ENCODE results near the gene RAB41.
"Not testable (repeated sequence)": the region's sequence is repeated elsewhere in the genome, so short reads cannot be mapped to it uniquely, and the experiment has no call there.

RAB41 gene

DNA sequence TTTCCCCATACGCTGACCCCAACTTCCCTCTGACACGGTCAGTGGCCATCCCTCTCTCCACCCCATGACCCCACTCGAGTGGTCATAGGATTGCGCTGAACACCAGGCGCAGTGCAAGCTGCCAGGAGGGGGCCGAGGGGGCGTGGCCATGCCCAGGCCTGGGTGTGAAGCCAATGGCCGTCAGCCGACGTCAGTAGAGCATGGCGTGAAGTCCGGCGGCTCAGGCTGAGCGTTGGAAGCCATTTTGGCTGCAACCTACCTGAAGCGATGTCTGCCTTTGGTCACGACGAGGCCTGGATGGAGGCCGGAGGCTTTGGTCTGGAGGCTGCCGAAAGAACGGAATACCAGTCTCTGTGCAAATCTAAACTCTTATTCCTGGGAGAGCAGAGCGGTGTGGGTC, at the start of gene RAB41:
RAB41 (plus strand) TSS at position 222 of the 400 bp plus-strand sequence; CDS start at position 268, 46 bp downstream.
- H3K27ac ChIP-seq (ENCODE audit: low read depth, low read length) = no peak within 1 kb of the TSS
- no peak within 1 kb of the TSS for H3K9ac ChIP-seq (ENCODE audit: low read length)
- H3K4me3 ChIP-seq (ENCODE audit: low read depth in 1 of 2, low read length in 2 of 2) = no peak within 1 kb of the TSS
- no peaks in the 10 kb centered on the region for H3K4me1 ChIP-seq (ENCODE audit: insufficient read depth, low read length)
- H3K36me3 ChIP-seq (ENCODE audit: insufficient read depth, low read length) = no peaks in the 10 kb centered on the region
- H3K27me3 ChIP-seq (ENCODE audit: control insufficient read depth in 1 of 2, insufficient read depth in 2 of 2, low read length in 2 of 2) = peaks cover 0 to 5% of the 10 kb centered on the region in 2 donors
- H3K9me3 ChIP-seq (ENCODE audit: low read length) = no peaks in the 10 kb centered on the region

DNA sequence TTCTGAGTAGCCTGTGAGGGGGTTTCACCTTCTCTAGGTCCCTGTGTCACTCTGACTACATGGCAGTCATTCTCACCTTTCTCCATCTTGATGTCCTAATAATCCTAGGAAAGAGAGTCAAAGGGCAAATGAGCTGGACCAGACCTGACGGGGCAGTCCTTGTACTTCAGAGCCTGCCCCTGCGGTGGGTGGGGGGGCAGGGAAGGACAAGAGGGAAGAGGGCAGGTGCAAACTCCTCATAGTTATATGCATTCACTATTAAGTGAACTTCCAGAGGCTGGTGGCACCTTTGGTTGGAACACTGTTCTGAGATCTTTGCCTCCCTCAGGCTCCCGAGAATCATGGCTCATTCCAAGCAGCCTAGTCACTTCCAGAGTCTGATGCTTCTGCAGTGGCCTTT, 47.6 kb upstream of the RAB41 start, which contains the start of gene AWAT1:
AWAT1 (plus strand) TSS at position 301 of the 400 bp plus-strand sequence; CDS start at position 342, 41 bp downstream.
- no peaks in the 10 kb centered on the region for H3K4me1 ChIP-seq (ENCODE audit: insufficient read depth, low read length)
- H3K27me3 ChIP-seq (ENCODE audit: control insufficient read depth in 1 of 2, insufficient read depth in 2 of 2, low read length in 2 of 2) = peaks cover 0 to 3% of the 10 kb centered on the region in 2 donors
- H3K36me3 ChIP-seq (ENCODE audit: insufficient read depth, low read length) = no peaks in the 10 kb centered on the region
- H3K9ac ChIP-seq (ENCODE audit: low read length) = no peak within 1 kb of the TSS
- no peak within 1 kb of the TSS for H3K27ac ChIP-seq (ENCODE audit: low read depth, low read length)
- H3K9me3 ChIP-seq (ENCODE audit: low read length) = no peaks in the 10 kb centered on the region
- H3K4me3 ChIP-seq (ENCODE audit: low read depth in 1 of 2, low read length in 2 of 2) = no peak within 1 kb of the TSS

DNA sequence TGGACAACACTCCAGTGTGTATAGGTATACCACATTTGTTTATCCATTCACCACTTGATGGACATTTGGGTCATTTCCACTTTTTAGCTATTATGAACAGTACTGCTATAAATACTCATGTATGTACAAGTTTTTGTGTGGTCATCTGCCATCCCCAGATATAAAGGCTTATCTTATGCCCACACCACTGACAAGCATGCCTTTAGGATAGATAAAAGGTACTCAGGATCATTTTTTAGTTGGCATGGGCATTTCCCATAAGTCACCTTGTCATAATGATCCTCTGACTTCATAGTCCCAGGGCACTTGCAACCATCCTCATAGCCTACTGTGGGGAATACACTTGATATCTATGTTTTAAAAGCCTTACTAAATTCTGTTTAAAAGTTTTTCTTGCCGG, 41.2 kb upstream of the RAB41 start:
- Histone ChIP-seq H3K9ac (ENCODE audit: low read length) (no peak overlapping the region), H3K4me3 (ENCODE audit: low read depth in 1 of 2, low read length in 2 of 2) (no peak overlapping the region), H3K4me1 (ENCODE audit: insufficient read depth, low read length) (no peaks in the 10 kb centered on the region), H3K27ac (ENCODE audit: low read depth, low read length) (no peak overlapping the region), H3K9me3 (ENCODE audit: low read length) (no peaks in the 10 kb centered on the region), H3K27me3 (ENCODE audit: control insufficient read depth in 1 of 2, insufficient read depth in 2 of 2, low read length in 2 of 2) (no peaks in the 10 kb centered on the region), H3K36me3 (ENCODE audit: insufficient read depth, low read length) (no peaks in the 10 kb centered on the region)

DNA sequence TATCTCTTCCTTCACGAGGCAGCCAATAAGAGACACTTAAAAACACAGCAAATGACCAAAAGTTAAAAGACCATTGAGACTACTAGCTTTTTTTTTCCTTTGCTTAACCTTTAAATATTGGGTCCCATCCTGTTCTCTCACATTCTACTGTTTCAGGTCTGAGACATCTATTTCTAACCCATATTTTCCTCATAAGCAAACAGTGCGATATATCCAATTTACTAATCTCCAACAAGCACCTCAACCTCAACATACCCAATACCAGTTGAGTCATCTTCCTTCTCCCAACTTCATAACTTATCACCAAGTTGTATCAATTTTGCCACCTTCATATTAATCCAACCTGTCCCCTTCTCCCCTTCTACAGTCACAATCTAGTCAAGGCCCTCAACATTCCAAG, 40.5 kb upstream of the RAB41 start:
- no peaks in the 10 kb centered on the region for H3K4me1 ChIP-seq (ENCODE audit: insufficient read depth, low read length)
- H3K4me3 ChIP-seq (ENCODE audit: low read depth in 1 of 2, low read length in 2 of 2) = no peak overlapping the region
- H3K36me3 ChIP-seq (ENCODE audit: insufficient read depth, low read length) = no peaks in the 10 kb centered on the region
- no peak overlapping the region for H3K9ac ChIP-seq (ENCODE audit: low read length)
- H3K27me3 ChIP-seq (ENCODE audit: control insufficient read depth in 1 of 2, insufficient read depth in 2 of 2, low read length in 2 of 2) = no peaks in the 10 kb centered on the region
- H3K9me3 ChIP-seq (ENCODE audit: low read length) = no peaks in the 10 kb centered on the region
- H3K27ac ChIP-seq (ENCODE audit: low read depth, low read length) = no peak overlapping the region

DNA sequence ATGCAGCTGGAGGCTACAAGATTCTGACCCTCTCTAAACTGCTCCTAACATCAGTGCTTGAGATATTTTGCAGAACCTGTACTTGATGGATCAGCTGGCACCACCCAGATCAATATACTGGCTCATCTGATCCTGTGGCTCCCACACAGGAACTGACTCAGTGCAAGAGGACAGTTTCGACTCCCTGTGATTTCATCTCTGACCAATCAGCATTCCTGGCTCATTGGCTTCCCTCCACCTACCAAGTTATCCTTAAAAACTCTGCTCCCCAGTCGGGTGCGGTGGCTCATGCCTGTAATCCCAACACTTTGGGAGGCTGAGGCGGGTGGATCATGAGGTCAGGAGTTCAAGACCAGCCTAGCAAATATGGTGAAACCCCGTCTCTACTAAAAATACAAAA, 38.4 kb upstream of the RAB41 start:
- H3K27ac ChIP-seq (ENCODE audit: low read depth, low read length); H3K36me3 ChIP-seq (ENCODE audit: insufficient read depth, low read length); H3K9me3 ChIP-seq (ENCODE audit: low read length); H3K9ac ChIP-seq (ENCODE audit: low read length); H3K4me1 ChIP-seq (ENCODE audit: insufficient read depth, low read length); H3K4me3 ChIP-seq (ENCODE audit: low read depth in 1 of 2, low read length in 2 of 2); H3K27me3 ChIP-seq (ENCODE audit: control insufficient read depth in 1 of 2, insufficient read depth in 2 of 2, low read length in 2 of 2): not testable (repeated sequence)

DNA sequence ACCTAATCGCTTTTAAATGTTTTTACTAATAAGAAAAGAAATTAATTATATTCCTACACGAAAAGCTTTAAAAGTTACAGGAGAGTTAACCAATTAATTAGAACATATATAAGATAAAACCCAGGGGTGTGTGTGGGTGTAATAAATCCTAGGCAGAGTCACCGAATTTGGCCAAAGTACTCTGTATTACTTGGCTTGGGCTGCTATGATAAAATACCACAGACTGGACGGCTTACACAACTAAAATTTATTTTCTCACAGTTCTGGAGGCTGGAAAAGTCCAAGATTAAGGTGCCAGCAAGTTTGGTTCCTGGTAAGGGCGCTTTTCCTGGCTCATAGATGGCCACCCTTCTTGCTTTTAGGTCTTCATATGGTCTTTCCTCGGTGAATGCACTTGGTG, 37.1 kb upstream of the RAB41 start:
- H3K4me3 ChIP-seq (ENCODE audit: low read depth in 1 of 2, low read length in 2 of 2) = no peak overlapping the region
- no peak overlapping the region for H3K9ac ChIP-seq (ENCODE audit: low read length)
- no peaks in the 10 kb centered on the region for H3K9me3 ChIP-seq (ENCODE audit: low read length)
- H3K36me3 ChIP-seq (ENCODE audit: insufficient read depth, low read length) = no peaks in the 10 kb centered on the region
- no peaks in the 10 kb centered on the region for H3K4me1 ChIP-seq (ENCODE audit: insufficient read depth, low read length)
- no peaks in the 10 kb centered on the region for H3K27me3 ChIP-seq (ENCODE audit: control insufficient read depth in 1 of 2, insufficient read depth in 2 of 2, low read length in 2 of 2)
- no peak overlapping the region for H3K27ac ChIP-seq (ENCODE audit: low read depth, low read length)

DNA sequence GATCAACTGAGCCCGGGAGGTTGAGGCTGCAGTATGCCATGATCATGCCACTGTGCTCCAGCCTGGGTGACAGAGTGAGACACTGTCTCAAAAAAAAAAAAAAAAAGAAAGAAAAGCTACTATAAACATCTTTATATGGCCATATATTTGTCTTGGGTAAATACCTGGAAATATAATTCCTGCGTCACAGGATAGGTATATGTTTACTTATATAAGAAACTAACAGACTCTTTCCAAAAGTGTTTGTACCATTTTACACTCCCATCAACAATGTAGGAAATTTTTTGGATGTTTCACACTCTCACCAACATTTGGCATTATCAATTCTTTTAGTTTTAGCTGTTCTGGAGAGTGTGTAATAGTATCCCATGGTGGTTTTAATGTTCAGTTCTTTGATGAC, 34.7 kb upstream of the RAB41 start:
- no peak overlapping the region for H3K27ac ChIP-seq (ENCODE audit: low read depth, low read length)
- no peaks in the 10 kb centered on the region for H3K27me3 ChIP-seq (ENCODE audit: control insufficient read depth in 1 of 2, insufficient read depth in 2 of 2, low read length in 2 of 2)

DNA sequence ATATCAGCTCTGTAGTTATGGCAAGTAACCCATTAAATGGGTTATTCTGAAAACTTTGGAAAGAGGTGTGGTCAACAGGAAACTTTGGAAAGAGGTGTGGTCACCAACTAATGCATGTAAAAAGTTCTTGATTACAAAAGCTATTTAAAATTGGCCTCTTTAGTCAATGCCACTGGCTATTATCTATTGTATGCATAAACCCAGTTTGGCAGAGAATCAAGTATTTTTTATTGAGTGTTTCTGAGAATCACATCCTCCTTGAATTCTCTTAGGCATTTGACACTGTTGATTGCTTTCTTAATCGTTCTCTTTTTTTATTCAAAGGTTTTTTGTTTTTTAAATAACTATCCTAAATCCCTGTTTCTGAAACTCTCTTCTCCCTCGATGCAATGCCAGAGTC, 29.5 kb upstream of the RAB41 start:
- Histone ChIP-seq H3K27me3 (ENCODE audit: control insufficient read depth in 1 of 2, insufficient read depth in 2 of 2, low read length in 2 of 2) (no peaks in the 10 kb centered on the region), H3K27ac (ENCODE audit: low read depth, low read length) (no peak overlapping the region), H3K9me3 (ENCODE audit: low read length) (no peaks in the 10 kb centered on the region), H3K4me1 (ENCODE audit: insufficient read depth, low read length) (no peaks in the 10 kb centered on the region), H3K36me3 (ENCODE audit: insufficient read depth, low read length) (no peaks in the 10 kb centered on the region), H3K9ac (ENCODE audit: low read length) (no peak overlapping the region), H3K4me3 (ENCODE audit: low read depth in 1 of 2, low read length in 2 of 2) (no peak overlapping the region)

More for the DNA sequence above, 34.7 kb upstream of the RAB41 start:
- H3K4me1 ChIP-seq (ENCODE audit: insufficient read depth, low read length) = no peaks in the 10 kb centered on the region
- H3K4me3 ChIP-seq (ENCODE audit: low read depth in 1 of 2, low read length in 2 of 2) = no peak overlapping the region
- no peaks in the 10 kb centered on the region for H3K36me3 ChIP-seq (ENCODE audit: insufficient read depth, low read length)
- no peak overlapping the region for H3K9ac ChIP-seq (ENCODE audit: low read length)
- no peaks in the 10 kb centered on the region for H3K9me3 ChIP-seq (ENCODE audit: low read length)

DNA sequence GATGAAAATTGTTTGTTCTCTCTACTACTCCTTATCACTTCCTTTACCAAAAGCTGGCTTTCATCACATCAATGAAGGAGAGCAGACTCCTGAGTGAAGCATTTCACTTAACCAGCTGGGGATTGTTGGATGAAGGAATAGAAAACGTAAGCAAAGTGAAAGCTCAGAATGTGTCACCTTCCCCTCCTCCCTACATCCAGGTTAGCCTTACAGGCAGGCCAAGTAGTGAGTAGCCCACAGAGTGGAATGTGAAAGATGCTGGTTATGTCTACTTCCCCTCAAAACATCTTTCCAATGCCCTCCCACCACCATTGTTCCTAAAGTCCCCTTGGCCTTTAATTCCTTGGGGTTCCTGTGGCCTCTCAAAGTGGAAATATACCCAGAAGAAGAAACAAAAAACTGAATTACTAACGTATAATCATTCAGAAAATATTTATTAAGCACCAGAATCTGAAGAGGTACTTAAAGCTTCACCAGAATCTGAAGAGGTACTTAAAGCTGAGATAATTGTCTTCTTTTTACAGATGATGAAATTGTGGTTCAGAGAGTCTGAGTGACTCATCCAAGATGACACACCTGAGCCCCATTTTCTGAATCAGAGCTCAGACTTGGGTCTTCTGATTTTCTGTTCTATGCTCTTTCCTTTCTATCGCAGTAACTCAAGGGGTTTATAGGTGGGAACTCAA, 28.5 kb upstream of the RAB41 start:
- no peak overlapping the region for H3K9ac ChIP-seq (ENCODE audit: low read length)
- H3K27me3 ChIP-seq (ENCODE audit: control insufficient read depth in 1 of 2, insufficient read depth in 2 of 2, low read length in 2 of 2) = no peaks in the 10 kb centered on the region
- no peaks in the 10 kb centered on the region for H3K9me3 ChIP-seq (ENCODE audit: low read length)
- no peaks in the 10 kb centered on the region for H3K36me3 ChIP-seq (ENCODE audit: insufficient read depth, low read length)
- no peak overlapping the region for H3K27ac ChIP-seq (ENCODE audit: low read depth, low read length)
- no peaks in the 10 kb centered on the region for H3K4me1 ChIP-seq (ENCODE audit: insufficient read depth, low read length)
- no peak overlapping the region for H3K4me3 ChIP-seq (ENCODE audit: low read depth in 1 of 2, low read length in 2 of 2)

DNA sequence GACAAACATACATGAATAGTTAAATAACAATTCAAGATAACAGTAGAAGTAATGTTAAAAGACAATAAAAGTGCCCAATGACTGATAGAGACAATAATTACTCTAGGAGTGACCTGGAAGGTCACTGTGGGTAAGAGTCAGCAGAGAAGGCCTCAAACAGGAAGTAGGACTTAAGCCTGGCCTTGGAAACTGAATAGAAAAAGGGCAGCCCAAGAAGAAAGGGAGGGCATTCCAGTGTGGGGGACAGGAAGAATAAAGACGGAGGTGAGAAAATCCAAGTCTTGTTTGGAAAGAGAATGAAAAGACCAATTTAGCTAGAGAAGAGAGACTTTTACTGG, 27.9 kb upstream of the RAB41 start:
- H3K27ac ChIP-seq (ENCODE audit: low read depth, low read length) = no peak overlapping the region
- no peak overlapping the region for H3K4me3 ChIP-seq (ENCODE audit: low read depth in 1 of 2, low read length in 2 of 2)
- H3K36me3 ChIP-seq (ENCODE audit: insufficient read depth, low read length) = no peaks in the 10 kb centered on the region
- no peaks in the 10 kb centered on the region for H3K27me3 ChIP-seq (ENCODE audit: control insufficient read depth in 1 of 2, insufficient read depth in 2 of 2, low read length in 2 of 2)
- H3K9ac ChIP-seq (ENCODE audit: low read length) = no peak overlapping the region
- H3K9me3 ChIP-seq (ENCODE audit: low read length) = no peaks in the 10 kb centered on the region
- no peaks in the 10 kb centered on the region for H3K4me1 ChIP-seq (ENCODE audit: insufficient read depth, low read length)

DNA sequence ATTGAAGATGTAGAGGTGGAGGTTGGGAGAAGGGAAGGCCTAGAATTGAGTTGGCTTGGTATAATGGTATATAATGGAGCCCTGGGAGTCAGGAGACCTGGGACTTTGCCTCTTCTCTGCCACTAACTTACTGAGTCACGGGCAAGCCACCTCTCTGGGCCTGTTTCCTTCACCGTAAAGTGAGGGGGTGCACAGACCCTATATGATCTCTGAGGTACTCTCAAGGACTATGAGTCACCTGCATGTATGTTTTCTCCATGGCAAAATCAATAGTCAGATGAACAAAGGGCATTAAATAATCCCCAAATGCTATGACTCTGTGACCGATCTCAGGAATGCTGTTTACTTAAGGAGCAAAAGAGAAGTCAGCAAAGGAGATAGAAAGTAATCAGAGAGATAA, 27.1 kb upstream of the RAB41 start:
- no peaks in the 10 kb centered on the region for H3K9me3 ChIP-seq (ENCODE audit: low read length)
- H3K4me1 ChIP-seq (ENCODE audit: insufficient read depth, low read length) = no peaks in the 10 kb centered on the region
- H3K9ac ChIP-seq (ENCODE audit: low read length) = no peak overlapping the region
- no peak overlapping the region for H3K27ac ChIP-seq (ENCODE audit: low read depth, low read length)
- no peak overlapping the region for H3K4me3 ChIP-seq (ENCODE audit: low read depth in 1 of 2, low read length in 2 of 2)
- H3K36me3 ChIP-seq (ENCODE audit: insufficient read depth, low read length) = no peaks in the 10 kb centered on the region
- H3K27me3 ChIP-seq (ENCODE audit: control insufficient read depth in 1 of 2, insufficient read depth in 2 of 2, low read length in 2 of 2) = no peaks in the 10 kb centered on the region

DNA sequence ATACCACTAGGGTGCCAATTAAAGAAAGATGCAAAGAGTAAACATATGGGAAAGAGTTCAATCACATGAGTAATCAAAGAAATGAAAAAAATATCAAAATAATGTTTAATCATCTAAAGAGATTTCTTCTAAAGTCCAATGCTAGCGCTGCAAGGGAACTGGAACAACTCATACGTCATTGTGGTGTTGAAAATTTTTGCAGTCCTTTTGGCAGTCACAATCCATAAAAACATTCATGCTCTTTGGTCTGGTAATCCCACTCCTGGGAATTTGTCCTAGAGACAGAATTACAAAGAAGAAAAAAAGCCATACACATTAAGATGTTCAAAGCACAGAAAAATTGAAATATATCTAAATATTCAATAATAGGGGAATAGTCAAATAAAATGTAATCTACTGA, 26.5 kb upstream of the RAB41 start:
- Histone ChIP-seq H3K36me3 (ENCODE audit: insufficient read depth, low read length) (no peaks in the 10 kb centered on the region), H3K4me1 (ENCODE audit: insufficient read depth, low read length) (no peaks in the 10 kb centered on the region)

More for the DNA sequence above, 26.5 kb upstream of the RAB41 start:
- Histone ChIP-seq H3K9ac (ENCODE audit: low read length) (no peak overlapping the region), H3K4me3 (ENCODE audit: low read depth in 1 of 2, low read length in 2 of 2) (no peak overlapping the region), H3K27ac (ENCODE audit: low read depth, low read length) (no peak overlapping the region), H3K27me3 (ENCODE audit: control insufficient read depth in 1 of 2, insufficient read depth in 2 of 2, low read length in 2 of 2) (no peaks in the 10 kb centered on the region), H3K9me3 (ENCODE audit: low read length) (no peaks in the 10 kb centered on the region)

Data from muscle layer of colon (tissue), 2 donors.